Keratinocyte (primary cell): ENCODE measurements around the gene KHNYN. TPM values are rescaled to one million over a fixed set of nuclear protein-coding genes. Genes with fewer than 3 reads are reported as not detected.

ENCODE experiments used
- DNase-seq: peaks from one replicate; pipeline ENCODE4 v3.0.0-alpha.2; 2011; ENCODE audit warnings: low read depth, missing footprints, low spot score
- FAIRE-seq: peaks from 2 replicates; lab custom pipeline; 2011; peaks lifted over from hg19 to GRCh38; lab: Jason Lieb, UNC
- H2AFZ ChIP-seq: 2 replicates; pipeline ENCODE4 v1.6.0; 2012; ENCODE audit warnings: low read length, control low read depth, inconsistent platforms; ENCODE audit not compliant: control insufficient read depth
- H3K27ac ChIP-seq: 2 replicates; pipeline ENCODE4 v1.5.1; 2011; ENCODE audit warnings: low read length; ENCODE audit not compliant: control insufficient read depth, insufficient read depth
- H3K27me3 ChIP-seq: 3 replicates; pipeline ENCODE4 v1.6.0; 2011; ENCODE audit warnings: low read length; ENCODE audit not compliant: control insufficient read depth, insufficient read depth; ENCODE audit errors: extremely low read depth
- H3K36me3 ChIP-seq, 2 experiments: 2 replicates in 1 of 2; 3 replicates in 1 of 2; pipeline ENCODE4 v1.5.1; 2011; ENCODE audit warnings: low read length in 2 of 2, mild to moderate bottlenecking in 1 of 2; ENCODE audit not compliant: control insufficient read depth in 2 of 2, insufficient read depth in 2 of 2; ENCODE audit errors: extremely low read depth in 1 of 2
- H3K4me1 ChIP-seq: 3 replicates; pipeline ENCODE4 v1.5.1; 2011; ENCODE audit warnings: low read length; ENCODE audit not compliant: control insufficient read depth, insufficient read depth; ENCODE audit errors: extremely low read depth
- H3K4me2 ChIP-seq: 3 replicates; pipeline ENCODE4 v1.6.0; 2011; ENCODE audit warnings: low read depth, low read length; ENCODE audit not compliant: control insufficient read depth, insufficient read depth; ENCODE audit errors: extremely low read depth
- H3K4me3 ChIP-seq, 3 experiments: fragments of 200-600 bp in 1 of 3; sonication (generic) in 1 of 3; 2 replicates in 2 of 3; 3 replicates in 1 of 3; pipeline ENCODE4 v1.5.1; 2011 to 2016; ENCODE audit warnings: low read length in 3 of 3, mild to moderate bottlenecking in 3 of 3, control low read depth in 2 of 3, inconsistent platforms in 1 of 3, low read depth in 1 of 3, mixed read lengths in 1 of 3, mixed run types in 1 of 3, moderate library complexity in 1 of 3; ENCODE audit not compliant: control insufficient read depth in 2 of 3, insufficient read depth in 2 of 3; ENCODE audit errors: extremely low read depth in 1 of 3
- H3K79me2 ChIP-seq: 2 replicates; pipeline ENCODE4 v1.6.0; 2012; ENCODE audit warnings: low read length; ENCODE audit not compliant: control insufficient read depth, insufficient read depth
- H3K9ac ChIP-seq: 3 replicates; pipeline ENCODE4 v1.6.0; 2011; ENCODE audit warnings: low read length; ENCODE audit not compliant: control insufficient read depth, insufficient read depth; ENCODE audit errors: extremely low read depth
- H3K9me1 ChIP-seq: 3 replicates; pipeline ENCODE4 v1.6.0; 2011; ENCODE audit warnings: low read length; ENCODE audit not compliant: control insufficient read depth, insufficient read depth; ENCODE audit errors: extremely low read depth
- H3K9me3 ChIP-seq: 2 replicates; pipeline ENCODE4 v1.5.1; 2012; ENCODE audit warnings: low read depth, low read length; ENCODE audit not compliant: control insufficient read depth
- H4K20me1 ChIP-seq: 3 replicates; pipeline ENCODE4 v1.6.0; 2011; ENCODE audit warnings: low read length; ENCODE audit not compliant: control insufficient read depth, insufficient read depth; ENCODE audit errors: extremely low read depth
- CTCF ChIP-seq, 3 experiments: IDR thresholded peaks in 1 of 3; conservative IDR thresholded peaks in 1 of 3; optimal IDR thresholded peaks in 1 of 3; 2 replicates in 2 of 3; 3 replicates in 1 of 3; pipeline versions ENCODE3 to v1.5.1; 2011; ENCODE audit warnings: low read length in 3 of 3, mild to moderate bottlenecking in 3 of 3, moderate library complexity in 2 of 3, control low read depth in 1 of 3, inconsistent platforms in 1 of 3; ENCODE audit not compliant: insufficient read depth in 2 of 3; ENCODE audit errors: extremely low read depth in 1 of 3
- EZH2 ChIP-seq: IDR thresholded peaks from one replicate; pipeline ENCODE4 v1.6.1; 2012; ENCODE audit warnings: inconsistent platforms, mild to moderate bottlenecking, low read length, moderate library complexity
- dilution Hi-C: fragments of 300-500 bp; cut with MboI; formaldehyde crosslinking; loops from one replicate; pipeline ENCODE4 v1.7.0; 2020; ENCODE audit warnings: low sequenced_read_pairs; ENCODE audit not compliant: extremely low pct_ligation_motif_present
- polyA plus RNA-seq, 5 experiments: library from polyadenylated mRNA; depleted of rRNA in 3 of 5; stranded (reverse) in 3 of 5; stranded (forward) in 1 of 5; unstranded in 1 of 5; fragments of >200 nt; gene quantifications; 1 replicate in 1 of 5; 2 replicates in 3 of 5; 3 replicates in 1 of 5; pipeline versions ENCODE4 v1.2.1 to v1.2.3, GENCODE V29; 2011 to 2012; ENCODE audit warnings: missing spikeins in 2 of 5, low read depth in 1 of 5, low replicate concordance in 1 of 5

Gene KHNYN
- polyA plus RNA-seq, 1 donor (not counting 4 experiments of a cell fraction or from before 2014, with no cell fraction given): 26.0 TPM

- Histone ChIP-seq H3K9me1 (no peaks in the 10 kb centered on the region), H3K4me2 (peak overlapping the region; percentile 94), H4K20me1 (no peaks in the 10 kb centered on the region), H3K4me1 (peaks cover 42% of the 10 kb centered on the region), H3K36me3 (peaks cover 15 to 27% of the 10 kb centered on the region in 2 experiments), H3K27me3 (no peaks in the 10 kb centered on the region), H3K9ac (peak overlapping the region; percentile 95), H3K9me3 (no peaks in the 10 kb centered on the region), H3K79me2 (peaks cover 25% of the 10 kb centered on the region), H2AFZ (no peak overlapping the region), H3K27ac (peak overlapping the region; percentile 94), H3K4me3 (peak overlapping the region; percentile 62 to 96 (median 78))
- no peak for FAIRE-seq
- dilution Hi-C loops: no loop called here
- DNase-seq: no peak
- TF ChIP-seq CTCF (optimal IDR thresholded peaks at IDR 0.05 in 1 of 3, IDR thresholded peaks at IDR 0.05 in 1 of 3, conservative IDR thresholded peaks at IDR 0.05 in 1 of 3; ENCODE audit: extremely low read depth in 1 of 3, insufficient read depth in 2 of 3, low read length in 3 of 3) (no peak), EZH2 (no peak)
Measured at GRCh38 chr14:24430682-24431568, 1.2 kb downstream of the KHNYN start.

GRCh38 chr14:24431569-24432258 is 2.0 kb downstream of the KHNYN start:
- Histone ChIP-seq H3K27me3 (no peaks in the 10 kb centered on the region), H3K9me3 (no peaks in the 10 kb centered on the region), H3K9me1 (no peaks in the 10 kb centered on the region), H2AFZ (no peak overlapping the region), H3K4me2 (peak overlapping the region; percentile 94), H3K36me3 (peaks cover 22 to 33% of the 10 kb centered on the region in 2 experiments), H4K20me1 (no peaks in the 10 kb centered on the region), H3K4me1 (peaks cover 34% of the 10 kb centered on the region), H3K79me2 (peaks cover 25% of the 10 kb centered on the region), H3K9ac (peak overlapping the region; percentile 95), H3K27ac (peak overlapping the region; percentile 94), H3K4me3 (peak overlapping the region; percentile 62 to 96 (median 78))
- FAIRE-seq: peak; percentile 13
- TF ChIP-seq CTCF (optimal IDR thresholded peaks at IDR 0.05 in 1 of 3, IDR thresholded peaks at IDR 0.05 in 1 of 3, conservative IDR thresholded peaks at IDR 0.05 in 1 of 3; ENCODE audit: extremely low read depth in 1 of 3, insufficient read depth in 2 of 3, low read length in 3 of 3) (peak; percentile 98), EZH2 (no peak)
- DNase-seq: peak; percentile 86
- dilution Hi-C loops: no loop called here
